GM10847 (cell line): ENCODE results near the gene TNPO3.

ENCODE experiments used
- POLR2A ChIP-seq: IDR thresholded peaks from 2 replicates; pipeline ENCODE4 v1.6.1; 2011; ENCODE audit not compliant: insufficient read length; ENCODE audit errors: extremely low read depth

Gene TNPO3

DNA sequence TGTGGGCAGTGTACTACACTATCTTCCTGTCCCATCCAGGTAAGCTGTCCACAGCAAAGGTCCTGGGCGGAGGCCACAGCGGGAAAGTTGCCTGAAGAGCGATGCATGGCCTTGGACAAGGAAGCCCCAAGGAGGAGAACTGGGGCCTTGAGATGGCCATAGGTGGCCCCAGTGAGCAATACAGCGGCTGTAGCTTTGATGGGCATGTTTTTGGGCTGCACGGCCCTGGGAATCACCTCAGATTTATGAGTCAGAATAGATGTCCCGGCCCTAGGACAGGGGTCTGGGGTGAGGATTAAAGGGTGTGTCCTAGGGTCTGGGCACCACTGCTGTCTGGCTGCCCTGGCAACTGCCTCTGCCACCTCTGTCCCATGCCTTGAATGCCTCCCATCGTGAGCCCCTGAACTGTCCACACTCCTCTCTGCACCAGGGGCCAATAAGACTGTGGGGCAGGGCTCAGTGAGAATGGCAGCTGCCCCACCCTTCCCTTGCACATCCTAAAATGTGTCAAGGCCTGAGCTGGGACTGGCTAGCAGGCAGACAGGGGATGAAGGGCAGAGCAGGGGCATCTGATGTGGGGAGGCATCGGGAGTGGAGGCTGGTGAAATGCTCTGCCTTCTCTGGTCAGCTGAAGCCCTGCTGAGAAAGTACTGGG is 126.6 kb downstream of the TNPO3 start:
- TF ChIP-seq POLR2A, result no peak

- no peak for TF ChIP-seq POLR2A
Observed at GRCh38 chr7:128924707-128925588, 130.0 kb downstream of the TNPO3 start.

- TF ChIP-seq POLR2A, result no peak
Observed at GRCh38 chr7:128923411-128923800, 131.5 kb downstream of the TNPO3 start.

DNA sequence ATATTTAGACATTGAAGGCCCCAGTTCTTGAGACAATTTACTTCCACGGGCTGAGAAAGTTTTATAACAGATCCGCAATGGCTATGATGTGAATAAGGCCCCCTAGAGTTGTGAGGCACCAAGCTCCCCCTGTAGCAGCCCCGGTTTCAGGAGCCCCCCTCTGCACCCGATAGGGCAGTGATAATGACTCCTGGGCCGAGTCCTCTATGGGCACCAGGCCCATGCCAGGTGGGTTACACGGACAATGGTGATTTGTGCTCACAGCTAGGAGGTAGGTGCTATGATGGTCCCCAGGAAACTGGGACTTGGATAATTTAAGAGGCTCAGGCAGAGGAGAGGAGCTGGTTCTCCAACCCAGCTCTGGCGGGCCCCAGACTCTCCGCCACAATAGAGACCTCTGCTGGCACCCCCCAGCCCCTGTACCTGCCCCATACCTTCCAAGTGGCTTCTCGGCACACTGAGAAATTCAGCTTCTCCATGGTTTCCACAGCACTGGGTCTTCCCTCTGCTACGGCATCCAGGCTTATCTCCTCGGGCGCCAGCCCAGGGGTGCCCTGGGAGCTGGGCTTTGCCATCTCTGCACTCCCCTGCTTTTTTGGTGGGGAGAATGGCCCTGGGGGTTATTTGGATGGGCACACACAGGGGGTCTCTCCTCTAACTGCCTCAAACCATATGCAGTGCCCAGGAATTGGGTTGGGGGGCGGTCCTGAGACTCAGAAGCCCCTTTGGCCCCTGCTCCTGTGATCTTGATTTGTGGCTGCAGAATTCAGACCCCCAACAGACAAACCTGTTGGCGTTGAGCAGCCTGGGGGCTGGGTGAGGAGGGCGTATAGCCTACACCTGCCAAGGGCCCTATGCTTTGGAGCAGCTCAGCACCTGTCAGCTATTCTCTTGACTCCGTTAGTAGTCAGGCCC is 132.2 kb downstream of the TNPO3 start:
- no peak for TF ChIP-seq POLR2A

GRCh38 chr7:128921866-128922440 is 133.0 kb downstream of the TNPO3 start:
- no peak for TF ChIP-seq POLR2A

DNA sequence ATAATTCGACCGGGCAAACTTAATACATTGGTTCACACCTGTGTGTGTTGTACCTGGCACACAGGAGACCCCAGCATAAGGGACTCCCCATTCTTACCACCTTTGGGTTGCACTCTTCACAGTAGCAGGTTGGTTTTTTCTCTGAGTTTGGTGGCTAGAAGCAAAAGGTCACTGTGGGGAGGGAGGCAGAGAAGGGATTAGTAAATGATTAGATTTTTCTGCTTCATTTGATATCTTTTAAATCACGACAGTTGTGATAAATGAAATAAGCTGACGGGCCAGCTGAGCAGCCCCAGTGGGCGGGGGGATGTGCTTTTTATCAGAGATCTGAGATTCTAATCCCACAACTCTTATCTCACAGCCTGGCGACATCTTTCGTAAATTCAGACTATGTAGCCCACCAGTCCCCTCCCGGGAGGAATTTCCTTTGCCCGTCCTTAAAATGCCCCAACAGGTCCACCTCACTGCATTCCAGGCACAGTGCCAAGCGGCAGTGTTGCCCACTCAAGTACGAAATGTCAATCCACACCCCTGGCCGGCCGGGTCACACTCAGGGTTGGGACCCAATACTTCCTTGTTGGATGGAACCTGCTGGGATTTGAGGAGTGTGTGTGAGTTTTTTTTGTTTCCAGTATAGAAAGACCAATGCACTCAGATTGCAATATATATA is 133.9 kb downstream of the TNPO3 start:
- no peak for TF ChIP-seq POLR2A

DNA sequence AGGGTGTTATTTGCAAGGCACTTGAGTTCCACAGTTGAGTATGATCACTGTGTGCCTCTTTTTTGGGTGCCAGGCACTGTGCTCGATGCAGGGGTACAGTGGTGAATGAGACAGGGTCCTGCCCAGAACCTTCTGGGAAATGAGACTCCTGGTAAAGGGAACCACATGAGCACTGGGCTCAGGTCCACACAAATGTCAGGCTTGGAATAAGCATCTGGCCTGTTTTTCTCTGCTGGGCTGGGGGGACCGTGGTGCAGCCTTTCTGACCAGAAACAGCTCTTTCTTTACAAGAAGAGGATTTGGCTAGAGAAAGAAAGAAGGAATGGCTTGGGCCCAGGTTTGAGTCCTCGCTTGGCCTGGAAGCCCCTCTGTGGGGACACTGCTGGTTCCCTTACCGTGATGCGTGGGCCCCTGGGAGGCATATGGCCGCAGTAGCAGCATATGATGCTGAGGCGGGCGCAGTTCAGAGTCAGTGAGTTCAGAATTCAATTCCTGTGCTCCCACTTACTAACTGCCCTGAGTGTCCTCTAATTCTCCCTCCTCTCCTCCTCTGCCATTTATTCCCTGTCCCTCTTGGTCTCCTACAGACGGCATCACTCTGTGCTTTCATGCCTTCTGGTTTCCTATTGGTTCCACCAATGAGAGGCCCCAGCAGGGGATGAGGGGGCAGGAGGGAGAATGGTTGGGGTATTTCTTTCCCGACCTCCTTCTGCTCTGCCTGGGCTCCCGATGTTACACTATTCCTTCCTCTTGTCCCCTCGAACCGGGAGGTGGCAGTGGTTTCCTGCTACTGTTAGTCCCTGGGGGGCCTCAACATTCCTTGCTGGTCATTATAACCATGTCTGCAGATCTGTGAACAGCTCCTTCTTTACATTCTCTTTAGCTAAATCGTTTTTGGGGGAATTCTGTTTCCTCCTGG is 134.8 kb downstream of the TNPO3 start:
- no peak for TF ChIP-seq POLR2A

- TF ChIP-seq POLR2A, result no peak
Observed at GRCh38 chr7:128919241-128919640, 135.7 kb downstream of the TNPO3 start.

DNA sequence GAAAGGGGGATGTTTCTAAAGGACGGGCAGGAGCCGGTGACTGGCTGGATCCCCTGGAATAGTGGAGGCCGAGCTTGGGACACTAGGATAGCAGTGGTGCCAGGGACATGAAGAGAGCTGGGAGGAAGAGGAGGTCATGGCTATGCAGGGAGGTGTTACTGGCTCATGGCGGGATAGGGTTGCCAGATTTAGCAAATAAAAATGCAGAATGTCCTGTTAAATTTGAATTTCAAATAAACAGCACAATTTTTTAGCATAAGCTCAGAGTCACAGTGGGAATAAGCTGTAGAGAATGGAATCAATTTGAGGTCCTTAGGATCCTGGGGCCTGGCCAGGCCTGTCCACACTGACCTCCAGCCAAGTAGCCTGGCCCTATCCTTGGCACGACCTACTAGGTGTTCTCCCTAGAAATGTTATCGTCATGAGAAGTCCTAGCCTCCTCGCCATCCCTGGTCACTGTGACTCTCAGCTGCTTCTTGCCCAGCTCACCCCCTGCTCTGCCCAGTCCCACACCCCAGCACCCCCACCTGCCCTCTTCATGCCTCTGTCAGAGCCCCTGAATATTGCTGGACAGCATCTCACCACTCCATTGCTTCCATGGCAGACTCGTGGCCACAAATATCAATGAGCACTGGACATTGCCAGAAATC is 136.8 kb downstream of the TNPO3 start:
- TF ChIP-seq POLR2A, result no peak

DNA sequence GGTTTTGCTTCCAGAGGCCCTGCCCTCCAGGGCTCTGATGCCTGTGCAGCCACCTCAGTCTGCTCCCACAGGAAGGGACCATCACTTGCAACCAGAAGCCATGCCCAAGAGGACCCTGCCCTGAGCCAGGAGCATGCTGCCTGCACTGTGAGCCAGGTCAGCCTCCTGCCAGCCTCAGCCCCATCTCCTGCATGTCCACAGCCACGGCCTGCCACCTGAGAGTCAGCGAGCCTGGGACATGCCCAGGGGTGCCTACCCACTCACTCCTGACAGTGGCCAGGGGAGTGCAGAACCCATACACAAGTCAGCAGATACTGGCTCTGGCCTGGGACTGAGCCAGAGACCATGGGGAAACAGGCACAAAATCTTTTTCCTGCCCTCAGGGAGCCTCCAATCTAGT is 137.8 kb downstream of the TNPO3 start:
- no peak for TF ChIP-seq POLR2A

DNA sequence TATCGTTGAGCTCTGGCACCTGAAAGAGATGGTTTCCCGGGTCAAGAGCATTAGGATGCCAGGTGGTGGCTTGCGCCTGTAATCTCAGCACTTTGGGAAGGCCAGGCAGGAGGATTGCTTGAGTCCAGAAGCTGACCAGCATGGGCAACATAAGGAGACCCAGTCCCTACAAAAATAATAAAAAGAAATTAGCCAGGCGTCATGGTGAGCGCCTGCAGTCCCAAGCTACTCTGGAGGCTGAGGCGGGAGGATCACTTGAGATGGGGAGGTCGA is 138.3 kb downstream of the TNPO3 start:
- no peak for TF ChIP-seq POLR2A

DNA sequence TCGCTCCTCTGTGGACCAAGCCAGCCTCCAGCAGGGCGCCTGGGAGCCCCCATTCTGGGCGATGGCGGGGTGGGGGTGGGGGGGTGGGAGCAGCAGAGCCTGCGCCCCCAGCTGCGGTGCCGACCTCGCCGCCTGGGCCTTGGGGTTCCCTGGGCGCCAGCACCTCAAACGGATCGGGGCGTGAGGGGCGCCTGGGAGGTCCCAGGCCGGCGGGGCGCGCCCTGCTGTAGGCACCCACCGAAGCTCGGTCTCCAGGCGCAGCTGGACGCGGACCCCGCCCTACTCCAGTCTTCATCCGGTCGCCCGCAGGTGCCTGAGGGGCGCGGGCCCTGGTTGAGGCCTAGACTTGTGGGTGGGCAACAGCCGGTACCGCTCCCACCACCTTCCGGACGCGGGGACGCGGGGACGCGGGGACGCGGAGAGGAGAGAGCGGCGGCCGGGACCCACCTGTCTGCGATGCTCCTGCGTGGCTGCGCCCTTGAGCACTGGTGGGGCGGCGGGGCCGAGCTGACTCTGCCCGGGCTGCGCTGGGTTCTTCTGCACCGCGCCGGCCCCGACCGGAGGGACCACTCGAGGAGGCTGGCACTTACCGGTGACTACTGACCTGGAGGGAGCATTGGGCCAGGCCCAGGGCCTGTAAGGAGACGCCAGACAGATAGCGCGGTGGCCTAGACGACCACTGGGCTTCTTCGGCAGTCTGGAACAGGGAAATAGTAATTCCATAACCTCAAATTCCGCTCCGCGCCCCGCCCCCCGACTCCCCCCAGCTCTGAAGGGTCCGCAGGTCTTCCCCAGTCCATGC is 138.9 kb downstream of the TNPO3 start:
- no peak for TF ChIP-seq POLR2A
